ENCODE data around the gene OTUD3.
"Not testable (repeated sequence)": the region's sequence is repeated elsewhere in the genome, so short reads cannot be mapped to it uniquely, and the experiment has no call there.

Gene OTUD3

GRCh38 chr1:19921310-19921709 is 39.1 kb downstream of the OTUD3 start:
- DNase-seq = no peak

DNA sequence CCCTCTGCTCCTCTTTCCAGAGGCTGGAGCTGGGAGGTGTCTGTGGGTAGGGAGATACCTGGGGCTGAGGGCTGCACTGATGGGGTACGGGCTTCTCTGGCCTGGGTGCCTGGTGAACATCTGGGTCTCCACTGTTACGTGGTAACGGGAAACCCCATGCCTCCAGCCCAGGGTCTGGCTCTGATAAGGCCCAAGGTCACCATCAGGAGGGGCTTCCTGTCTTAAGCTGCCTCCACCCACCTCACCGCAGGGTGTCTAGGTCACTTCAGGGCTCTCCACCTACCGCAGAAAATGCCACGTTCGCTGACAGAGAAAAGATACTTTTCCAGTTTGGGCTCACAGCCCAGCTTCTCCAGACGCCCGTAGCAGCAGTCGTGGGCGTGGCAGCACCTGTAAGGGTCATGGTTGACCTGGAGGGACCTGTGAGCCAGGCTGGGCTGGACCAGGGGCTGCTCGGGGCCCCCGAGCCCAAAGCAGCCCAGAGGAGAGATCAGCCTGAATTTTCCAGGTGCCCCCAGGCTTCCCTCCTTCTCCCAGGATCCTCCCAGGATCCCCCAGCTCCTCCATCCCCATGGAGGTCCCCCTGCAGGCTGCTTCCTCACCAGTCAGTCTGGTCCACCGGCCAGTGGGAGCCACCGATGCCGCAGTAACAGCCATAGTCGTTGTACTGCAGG is 40.0 kb downstream of the OTUD3 start:
- no peak for DNase-seq

- DNase-seq = no peak
These were observed 41.1 kb downstream of the OTUD3 start, which contains the start of gene PLA2G2E for GRCh38 chr1:19923137-19923952. PLA2G2E (minus strand) TSS chr1:19923617; CDS start chr1:19923559, 58 bp downstream.

DNA sequence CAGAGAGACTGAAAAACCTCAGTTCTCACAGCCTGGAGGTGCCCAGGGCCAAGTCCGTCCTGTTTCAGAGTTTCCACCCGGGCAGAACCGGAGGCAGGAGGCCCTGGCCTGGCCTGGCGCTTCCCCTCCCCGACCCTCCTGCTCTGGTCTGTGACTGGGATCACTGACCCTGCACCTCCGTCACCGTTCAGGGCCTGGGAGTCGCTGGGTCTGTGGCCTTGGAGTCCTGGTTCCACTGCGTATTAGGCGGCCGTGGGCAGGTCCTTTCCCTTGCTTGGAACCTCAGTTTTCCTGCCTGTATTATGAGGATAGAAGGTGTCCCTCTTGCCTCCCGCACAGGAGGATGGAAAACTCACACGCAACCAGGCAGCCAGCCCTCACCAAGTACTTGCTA is 41.8 kb downstream of the OTUD3 start:
- no peak for DNase-seq

- no peak for DNase-seq
These were observed 43.3 kb downstream of the OTUD3 start for GRCh38 chr1:19925342-19926070.

DNA sequence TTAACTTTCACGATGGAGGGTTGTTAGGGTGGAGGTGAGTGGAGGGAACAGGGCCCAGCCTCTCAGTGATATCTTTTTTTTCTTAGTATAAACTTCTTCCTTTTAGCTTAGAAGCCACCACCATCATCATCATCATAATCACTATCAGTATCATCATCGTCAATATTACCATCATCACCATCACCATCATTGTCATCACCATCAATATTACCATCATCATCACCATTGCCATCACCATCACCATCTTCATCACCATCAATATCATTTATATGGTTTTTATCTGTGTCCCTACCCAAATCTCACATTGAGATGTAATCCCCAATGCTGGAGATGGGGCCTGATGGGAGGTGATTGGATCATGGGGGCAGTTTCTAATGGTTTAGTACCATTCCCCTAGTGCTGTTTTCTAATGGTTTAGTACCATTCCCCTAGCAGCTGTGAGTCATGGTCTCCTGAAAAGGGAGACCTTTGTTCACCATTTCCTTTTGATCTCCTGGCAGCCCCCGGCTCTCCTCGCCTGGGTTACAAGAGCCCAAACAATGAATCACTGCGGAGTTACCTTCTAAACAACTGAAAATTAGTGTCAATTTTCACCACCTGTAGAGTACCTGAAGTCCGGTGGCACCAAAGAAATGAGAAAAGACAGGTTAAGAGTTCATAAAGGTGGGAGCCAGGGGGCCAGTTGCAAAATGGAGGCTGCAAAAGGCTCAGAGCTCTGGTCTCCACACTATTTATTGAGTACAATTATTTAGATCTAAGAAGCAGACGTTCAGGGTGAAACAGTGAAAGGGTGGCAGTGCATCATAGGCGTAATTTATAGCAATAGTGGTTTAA is 44.3 kb downstream of the OTUD3 start:
- DNase-seq = no peak

DNA sequence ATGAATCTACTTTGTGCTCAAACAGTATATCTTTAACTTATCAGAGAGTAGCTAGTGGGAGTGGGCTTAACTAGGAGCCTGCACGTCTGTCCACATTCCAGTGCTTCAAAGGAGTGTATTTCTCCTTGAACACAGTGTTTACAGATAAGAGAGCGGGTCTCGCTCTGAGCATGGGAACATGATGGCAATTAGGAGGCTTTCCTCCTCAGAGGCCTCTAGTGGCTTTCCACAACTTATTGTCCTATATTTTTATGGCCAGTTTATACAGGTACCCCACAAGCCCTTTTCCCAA is 44.9 kb downstream of the OTUD3 start:
- DNase-seq = not testable (repeated sequence)

GRCh38 chr1:19932866-19933265 is 50.7 kb downstream of the OTUD3 start:
- DNase-seq = no peak

- no peak for DNase-seq
These were observed 52.1 kb downstream of the OTUD3 start for GRCh38 chr1:19934336-19934735.

- no peak for DNase-seq
These were observed 54.0 kb downstream of the OTUD3 start for GRCh38 chr1:19936061-19936750.

GRCh38 chr1:19938472-19938871 is 56.3 kb downstream of the OTUD3 start:
- DNase-seq = no peak

DNA sequence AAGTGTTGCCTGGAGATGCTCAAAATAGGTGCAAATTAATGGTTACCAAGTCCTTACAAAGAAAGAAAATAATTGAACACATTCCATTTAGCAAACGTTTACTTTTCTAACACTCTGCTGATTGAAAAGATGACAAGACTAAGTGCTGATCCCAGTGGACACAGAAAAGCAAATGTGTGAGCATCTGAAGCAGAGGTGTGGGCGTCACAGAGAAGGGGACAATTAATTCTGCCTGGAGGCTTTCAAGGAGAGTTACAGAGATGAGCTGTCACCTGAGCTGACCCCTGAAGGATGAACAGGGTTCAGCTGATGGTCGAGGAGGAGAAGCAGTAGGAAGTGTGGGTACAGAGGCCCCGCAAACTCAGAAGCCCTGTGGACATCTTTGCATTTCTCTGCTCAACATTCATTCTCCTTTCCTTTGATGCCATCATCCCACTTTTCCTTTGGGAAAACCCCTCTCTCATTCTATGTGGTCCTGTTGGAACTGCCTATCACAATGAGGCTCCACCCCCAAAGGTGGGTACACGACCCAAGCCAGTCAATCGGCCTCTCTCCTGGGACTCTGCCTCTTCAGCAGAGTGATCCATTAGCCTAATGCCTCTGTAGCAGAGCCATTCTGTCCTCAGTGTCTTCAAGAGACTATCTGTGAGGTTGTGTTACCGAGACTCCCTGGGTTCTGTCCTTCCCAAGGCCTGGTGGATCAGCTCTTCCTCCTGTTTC is 58.5 kb downstream of the OTUD3 start:
- DNase-seq = no peak

GRCh38 chr1:19941206-19941568 is 59.0 kb downstream of the OTUD3 start:
- no peak for DNase-seq

GRCh38 chr1:19942088-19942487 is 59.9 kb downstream of the OTUD3 start:
- DNase-seq = no peak

DNA sequence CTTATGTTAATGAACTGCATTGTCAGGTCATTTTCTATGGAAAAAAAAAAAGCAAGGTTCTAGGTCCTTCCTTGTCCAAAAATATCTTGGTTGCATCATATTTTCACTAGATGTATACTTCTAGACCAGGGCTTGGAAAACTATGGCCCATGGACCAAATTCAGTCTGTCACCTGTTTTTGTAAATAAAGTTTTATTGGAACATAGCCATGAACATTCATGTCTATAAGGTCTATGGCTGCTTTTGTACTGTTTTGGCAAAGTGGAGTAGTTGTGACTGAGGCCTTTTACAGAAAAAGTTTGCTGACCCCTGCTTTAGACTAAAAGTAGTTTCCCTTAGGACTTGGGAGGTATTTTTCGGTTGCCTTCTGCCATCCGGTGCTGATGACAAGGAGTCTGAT is 60.5 kb downstream of the OTUD3 start:
- DNase-seq = no peak

DNA sequence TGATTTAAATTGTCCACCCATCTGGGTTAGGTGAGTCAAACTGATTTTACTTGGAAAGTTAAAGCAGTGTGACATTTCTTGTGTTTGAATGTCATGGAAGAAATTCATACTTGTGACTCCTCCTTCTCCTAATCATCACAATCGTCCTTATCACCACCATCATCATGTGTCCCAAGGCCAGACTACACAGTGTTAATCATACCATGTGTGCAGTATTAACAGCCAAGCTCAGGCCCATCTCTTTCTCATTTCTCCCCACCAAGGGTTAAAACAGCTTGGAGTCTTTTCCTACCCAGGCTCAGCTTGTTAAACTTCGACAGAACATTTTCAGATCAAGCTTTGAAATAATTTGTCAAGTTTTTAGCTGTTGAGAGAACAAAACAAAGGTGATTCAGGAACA is 63.7 kb downstream of the OTUD3 start:
- no peak for DNase-seq

- no peak for DNase-seq
These were observed 64.1 kb downstream of the OTUD3 start for GRCh38 chr1:19946331-19946751.

DNA sequence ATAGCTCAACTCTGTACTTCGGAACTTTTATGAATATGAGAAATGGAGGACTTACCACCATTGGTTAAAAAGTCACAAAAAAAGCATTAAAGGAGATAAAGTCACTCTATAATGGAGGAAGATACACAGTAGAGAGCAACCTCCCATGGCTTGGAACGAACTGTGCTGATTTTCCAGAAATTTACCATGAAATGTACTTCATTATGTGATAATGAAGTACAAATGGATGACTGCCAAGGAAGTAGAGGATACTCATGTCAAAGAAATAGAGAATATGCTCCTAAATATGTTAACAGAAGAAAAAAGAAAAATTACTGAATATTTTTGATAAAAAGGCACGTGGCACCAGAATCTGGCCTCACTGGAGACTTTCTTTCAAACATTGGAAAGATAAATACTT is 64.8 kb downstream of the OTUD3 start:
- DNase-seq = no peak

GRCh38 chr1:19949016-19949415 is 66.8 kb downstream of the OTUD3 start:
- DNase-seq = no peak

DNA sequence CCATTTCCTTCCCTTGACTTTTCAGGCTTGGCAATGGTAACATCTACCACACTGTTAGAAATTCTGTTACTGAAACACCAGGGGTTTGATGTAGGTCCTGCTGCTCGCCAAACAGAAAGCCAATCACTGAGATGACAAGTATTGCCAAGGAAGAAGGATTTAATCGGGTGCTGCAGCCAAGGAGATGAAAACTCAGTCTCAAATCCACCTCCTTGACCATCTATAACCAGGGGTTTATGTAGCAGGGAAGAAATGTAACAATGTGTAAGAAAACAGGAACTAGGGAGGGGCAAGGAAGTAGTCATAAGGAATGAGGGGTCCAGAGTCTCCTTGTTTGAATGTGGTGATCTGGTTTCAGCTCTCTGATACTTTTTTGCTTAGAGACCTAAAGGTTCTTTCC is 71.9 kb downstream of the OTUD3 start:
- DNase-seq = no peak

- no peak for DNase-seq
These were observed 73.5 kb downstream of the OTUD3 start for GRCh38 chr1:19955534-19956170.

Data from T-helper 9 cell (primary cell).